Measurements from ENCODE around the gene DMKN. TPM values are rescaled to one million over a fixed set of nuclear protein-coding genes. Genes with fewer than 3 reads are reported as not detected.

The DMKN gene, protein sequence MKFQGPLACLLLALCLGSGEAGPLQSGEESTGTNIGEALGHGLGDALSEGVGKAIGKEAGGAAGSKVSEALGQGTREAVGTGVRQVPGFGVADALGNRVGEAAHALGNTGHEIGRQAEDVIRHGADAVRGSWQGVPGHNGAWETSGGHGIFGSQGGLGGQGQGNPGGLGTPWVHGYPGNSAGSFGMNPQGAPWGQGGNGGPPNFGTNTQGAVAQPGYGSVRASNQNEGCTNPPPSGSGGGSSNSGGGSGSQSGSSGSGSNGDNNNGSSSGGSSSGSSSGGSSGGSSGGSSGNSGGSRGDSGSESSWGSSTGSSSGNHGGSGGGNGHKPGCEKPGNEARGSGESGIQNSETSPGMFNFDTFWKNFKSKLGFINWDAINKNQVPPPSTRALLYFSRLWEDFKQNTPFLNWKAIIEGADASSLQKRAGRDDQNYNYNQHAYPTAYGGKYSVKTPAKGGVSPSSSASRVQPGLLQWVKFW
- total RNA-seq (2011; cell fraction: chromatin; rRNA removed; ENCODE audit: low replicate concordance) = 0.42 and 1.5 TPM in 2 replicates
- total RNA-seq (2011; cell fraction: nucleolus; rRNA removed) = 0.67 TPM in 1 of 2 replicates, not detected in the other
- 1.5 TPM in 1 of 2 replicates, not detected in the other for total RNA-seq (2011; cell fraction: nucleoplasm; rRNA removed)
- not detected in 2 replicates for total RNA-seq (2014; rRNA removed)
- not detected in 2 replicates for total RNA-seq (2014; rRNA removed; fragmentation: Illumina TruSeq; extraction: Trizol)
- total RNA-seq (2015; rRNA removed; fragmentation: Illumina TruSeq; extraction: Trizol) = not detected in 2 replicates
- total RNA-seq (2021) = 0.53 TPM in 1 of 2 replicates, not detected in the other
- polyA plus RNA-seq (2011; rRNA removed) = 0.36 and 0.65 TPM in 2 replicates
- 1.3 and 1.6 TPM in 2 replicates for polyA plus RNA-seq (2011; cell fraction: cytosol; rRNA removed)
- polyA plus RNA-seq (2011; cell fraction: nucleus; rRNA removed) = 0.91 and 2.1 TPM in 2 replicates
- polyA plus RNA-seq (2012) = 0.53 and 2.7 TPM in 2 replicates
- not detected in 2 replicates for polyA plus RNA-seq (2014; fragmentation: Illumina TruSeq; extraction: Trizol)
- not detected for polyA plus RNA-seq (2014; fragmentation: Nextera tagmentation; extraction: Ambion mirVana)
- not detected in 2 replicates for polyA plus RNA-seq (2014; rRNA removed)
- polyA minus RNA-seq (2011; rRNA and poly(A)+ RNA removed) = not detected in 2 replicates
- not detected in 2 replicates for polyA minus RNA-seq (2011; cell fraction: cytosol; rRNA and poly(A)+ RNA removed)
- polyA minus RNA-seq (2011; cell fraction: nucleus; rRNA and poly(A)+ RNA removed) = 0.13 and 0.89 TPM in 2 replicates
- Bru-seq, nascent RNA = percentile 20 among the genes with signal in this experiment
- BruChase-seq, experiment 1, labeled RNA remaining after a 2-hour chase = percentile 25 among the genes with signal in this experiment
- BruChase-seq, experiment 2, labeled RNA remaining after a 6-hour chase = percentile 15 among the genes with signal in this experiment
- long read RNA-seq, experiment 1 = 0 reads
- long read RNA-seq, experiment 2 = 0 reads
- long read RNA-seq, experiment 3 = 0 reads

DNA sequence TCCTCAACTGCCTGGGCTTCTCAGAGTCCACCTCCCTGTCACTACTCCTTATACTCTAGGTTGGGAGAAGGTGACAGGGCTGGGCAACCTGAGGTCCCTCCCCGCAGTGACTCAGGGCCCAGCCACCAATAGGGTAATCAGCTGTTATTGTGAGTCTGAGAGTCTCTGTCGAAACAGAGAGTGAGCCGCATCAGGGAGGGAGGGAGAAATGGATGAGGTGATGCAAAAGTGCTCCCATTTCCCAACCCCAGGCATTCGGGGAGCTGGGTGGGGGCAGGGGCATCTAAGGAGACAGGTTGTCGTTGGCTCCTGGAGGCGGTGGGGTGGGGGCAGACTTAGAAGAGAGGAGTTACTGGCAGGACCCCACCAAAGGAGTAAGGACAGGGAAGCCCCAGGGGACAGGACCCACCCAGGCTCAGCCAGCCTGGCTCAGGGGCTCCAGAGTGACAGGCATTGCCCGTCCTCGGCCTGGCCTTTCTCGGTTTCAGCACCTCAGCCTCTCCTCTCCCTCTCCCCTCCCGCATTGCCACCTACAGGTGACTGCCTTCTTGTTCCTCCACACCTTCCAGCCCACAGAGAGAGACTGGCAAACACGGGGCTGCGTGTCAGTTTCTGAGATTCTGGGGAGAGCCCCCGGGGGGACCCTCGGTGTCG is at the start of gene DMKN:
Gene DMKN (minus strand): TSS at position 22 of the 654 bp plus-strand sequence. CDS start 174 bp downstream, outside the sequence.
- intact Hi-C loops (cut with micrococcal nuclease) = no loop called here
- POLR2A ChIA-PET = interaction anchor here (0.6 to 1.0 kb wide), 2 partner anchors 10 to 161 kb away, joined by 4 to 5 read pairs; no protein-coding TSS in a partner anchor
- CTCF ChIA-PET (ENCODE audit: low intra/inter-chr PET ratio) = no interaction called here
- in situ Hi-C loops (cut with MboI) = no loop called here
- no peaks in the 10 kb centered on the region for H3K9me3 ChIP-seq (replicated peaks; ENCODE audit: control insufficient read depth, insufficient read depth, low read depth, low read length)
- DNase-seq (ENCODE audit: extremely low read depth in 1 of 4, low spot score in 3 of 4) = peak; percentile 40 to 64 (median 51)
- H4K20me1 ChIP-seq (replicated peaks; ENCODE audit: control insufficient read depth, insufficient read depth, low read length) = peaks cover 14% of the 10 kb centered on the region
- no peaks in the 10 kb centered on the region for H3K79me2 ChIP-seq (ENCODE audit: control insufficient read depth, insufficient read depth, low read length)
- H3K36me3 ChIP-seq (ENCODE audit: control insufficient read depth, insufficient read depth, low read length) = no peaks in the 10 kb centered on the region
- WGBS (ENCODE audit: insufficient coverage, low coverage, missing lambda C conversion rate) = 2% methylated on average over 15 of the region's 15 CpGs
- H2AFZ ChIP-seq (ENCODE audit: low read depth, low read length) = no peak within 1 kb of the TSS
- peak; percentile 81 for FAIRE-seq
- ATAC-seq = peak; percentile 75
- peaks cover 2% of the 10 kb centered on the region for H3K9me1 ChIP-seq (ENCODE audit: control insufficient read depth, insufficient read depth, low read length)
- H3K9ac ChIP-seq (ENCODE audit: insufficient read depth in 1 of 2, low read depth in 2 of 2, low read length in 2 of 2) = peak within 1 kb of the TSS in 1 of 2 experiments; percentile 56; a peak in 2 of 4 replicates
- H3K4me2 ChIP-seq (ENCODE audit: insufficient read depth, low read length) = no peak within 1 kb of the TSS
- peaks cover 43 to 72% of the 10 kb centered on the region in 2 experiments; a peak in 4 of 5 replicates for H3K27me3 ChIP-seq (ENCODE audit: control insufficient read depth in 2 of 2, insufficient read depth in 2 of 2, low read length in 2 of 2)
- peaks cover 0 to 36% of the 10 kb centered on the region in 2 experiments; a peak in 4 of 5 replicates for H3K4me1 ChIP-seq (replicated peaks in 1 of 2; ENCODE audit: control insufficient read depth in 2 of 2, insufficient read depth in 2 of 2, low read length in 2 of 2)
- no peak within 1 kb of the TSS for H3K4me3 ChIP-seq
- H3K27ac ChIP-seq (ENCODE audit: extremely low read depth, low read depth, low read length) = no peak within 1 kb of the TSS
- no TSS peak for BruUV-seq (replicated peaks)
- TF ChIP-seq, protein P1, sequence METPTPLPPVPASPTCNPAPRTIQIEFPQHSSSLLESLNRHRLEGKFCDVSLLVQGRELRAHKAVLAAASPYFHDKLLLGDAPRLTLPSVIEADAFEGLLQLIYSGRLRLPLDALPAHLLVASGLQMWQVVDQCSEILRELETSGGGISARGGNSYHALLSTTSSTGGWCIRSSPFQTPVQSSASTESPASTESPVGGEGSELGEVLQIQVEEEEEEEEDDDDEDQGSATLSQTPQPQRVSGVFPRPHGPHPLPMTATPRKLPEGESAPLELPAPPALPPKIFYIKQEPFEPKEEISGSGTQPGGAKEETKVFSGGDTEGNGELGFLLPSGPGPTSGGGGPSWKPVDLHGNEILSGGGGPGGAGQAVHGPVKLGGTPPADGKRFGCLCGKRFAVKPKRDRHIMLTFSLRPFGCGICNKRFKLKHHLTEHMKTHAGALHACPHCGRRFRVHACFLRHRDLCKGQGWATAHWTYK (CRISPR knock-in tag; IDR thresholded peaks at IDR 0.05) = no peak
